Measurements from ENCODE around the gene TRAK1.

DNA sequence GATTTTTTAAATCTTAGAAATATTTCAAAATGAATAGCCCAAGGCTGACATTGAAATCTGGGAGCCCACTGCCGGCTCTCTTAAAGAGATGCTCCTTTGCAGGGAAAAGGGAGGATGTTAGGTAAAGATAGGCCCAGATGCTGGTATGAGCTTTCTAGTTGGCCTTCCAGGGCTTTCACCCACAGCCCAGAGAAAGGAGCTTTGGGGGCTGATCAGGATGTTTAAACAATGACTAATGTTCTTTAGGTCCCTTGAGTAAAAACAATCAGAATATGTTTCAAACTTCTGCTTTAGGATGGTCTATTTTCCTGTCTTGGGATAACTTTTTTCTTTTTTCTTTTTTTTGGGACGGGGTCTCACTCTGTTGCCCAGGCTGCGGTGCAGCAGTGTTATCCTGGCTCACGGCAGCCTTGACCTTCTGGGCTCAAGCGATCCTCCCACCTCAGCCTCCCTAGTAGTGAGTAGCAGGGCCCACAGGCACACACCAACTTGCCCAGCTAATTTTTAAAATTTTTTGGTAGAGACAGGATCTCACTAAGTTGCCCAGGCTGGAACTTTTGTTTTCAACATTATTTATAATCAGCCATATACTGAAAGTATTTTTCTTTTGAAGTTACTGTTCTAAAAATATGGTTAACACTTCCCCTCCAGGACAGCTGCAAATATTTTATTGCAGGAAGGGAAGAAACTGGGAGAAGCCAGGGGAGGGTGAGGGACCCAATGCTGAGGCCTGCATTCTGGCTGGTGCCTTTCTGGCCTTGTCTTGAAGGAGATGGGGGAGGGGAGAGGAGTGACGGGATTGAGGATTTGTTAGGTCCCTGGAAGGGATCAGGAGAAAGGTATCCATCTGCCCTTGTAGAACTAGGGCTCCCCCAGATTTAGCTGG, 70.1 kb downstream of the TRAK1 start:
- TF ChIP-seq, protein P1, sequence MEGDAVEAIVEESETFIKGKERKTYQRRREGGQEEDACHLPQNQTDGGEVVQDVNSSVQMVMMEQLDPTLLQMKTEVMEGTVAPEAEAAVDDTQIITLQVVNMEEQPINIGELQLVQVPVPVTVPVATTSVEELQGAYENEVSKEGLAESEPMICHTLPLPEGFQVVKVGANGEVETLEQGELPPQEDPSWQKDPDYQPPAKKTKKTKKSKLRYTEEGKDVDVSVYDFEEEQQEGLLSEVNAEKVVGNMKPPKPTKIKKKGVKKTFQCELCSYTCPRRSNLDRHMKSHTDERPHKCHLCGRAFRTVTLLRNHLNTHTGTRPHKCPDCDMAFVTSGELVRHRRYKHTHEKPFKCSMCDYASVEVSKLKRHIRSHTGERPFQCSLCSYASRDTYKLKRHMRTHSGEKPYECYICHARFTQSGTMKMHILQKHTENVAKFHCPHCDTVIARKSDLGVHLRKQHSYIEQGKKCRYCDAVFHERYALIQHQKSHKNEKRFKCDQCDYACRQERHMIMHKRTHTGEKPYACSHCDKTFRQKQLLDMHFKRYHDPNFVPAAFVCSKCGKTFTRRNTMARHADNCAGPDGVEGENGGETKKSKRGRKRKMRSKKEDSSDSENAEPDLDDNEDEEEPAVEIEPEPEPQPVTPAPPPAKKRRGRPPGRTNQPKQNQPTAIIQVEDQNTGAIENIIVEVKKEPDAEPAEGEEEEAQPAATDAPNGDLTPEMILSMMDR (IDR thresholded peaks at IDR 0.05): no peak
- no peak for TF ChIP-seq POLR2A (IDR thresholded peaks at IDR 0.05)

All from vagina (tissue), 2 donors.